HG03097 (cell line): Measurements from ENCODE around the gene TEAD2.

Experiments used
- ATAC-seq: cut with Tn5 transposase; IDR thresholded peaks from one replicate; pipeline ENCODE4 v1.9.1; 2021; ENCODE audit not compliant: unreplicated experiment, low FRiP score

Gene TEAD2

GRCh38 chr19:49297403-49297802 is 64.8 kb downstream of the TEAD2 start:
- ATAC-seq: no peak

- no peak for ATAC-seq
Observed at GRCh38 chr19:49295208-49295880, 66.9 kb downstream of the TEAD2 start.

GRCh38 chr19:49294401-49294800 is 67.8 kb downstream of the TEAD2 start:
- ATAC-seq: no peak
